Trophoblast cell (in vitro differentiated cells and primary cell): ENCODE measurements around the gene ARV1.
A peak's percentile ranks its signal among the peaks of the same experiment; 100 is the strongest.

ENCODE experiments used
- DNase-seq, 2 donors: peaks; one replicate each; pipeline ENCODE4 v3.0.0-alpha.2; 2016
- H2AFZ ChIP-seq: 2 replicates; pipeline ENCODE4 v1.6.1; 2013; ENCODE audit warnings: low read length, moderate library complexity, mild to moderate bottlenecking; ENCODE audit not compliant: insufficient read depth, poor library complexity
- H2AK5ac ChIP-seq: 2 replicates; pipeline ENCODE4 v1.6.1; 2013; ENCODE audit warnings: mild to moderate bottlenecking, low read length
- H2BK120ac ChIP-seq: 2 replicates; pipeline ENCODE4 v1.6.1; 2013; ENCODE audit warnings: low read length, mild to moderate bottlenecking, moderate library complexity; ENCODE audit not compliant: insufficient read depth, poor library complexity
- H2BK12ac ChIP-seq: 2 replicates; pipeline ENCODE4 v1.6.1; 2013; ENCODE audit warnings: mild to moderate bottlenecking, low read length, moderate library complexity
- H2BK5ac ChIP-seq: 2 replicates; pipeline ENCODE4 v1.6.1; 2013; ENCODE audit warnings: low read length, low read depth, moderate library complexity, mild to moderate bottlenecking; ENCODE audit not compliant: poor library complexity
- H3K14ac ChIP-seq: 2 replicates; pipeline ENCODE4 v1.6.1; 2013; ENCODE audit warnings: mild to moderate bottlenecking, low read length
- H3K18ac ChIP-seq: 2 replicates; pipeline ENCODE4 v1.6.1; 2013; ENCODE audit warnings: mild to moderate bottlenecking, low read length
- H3K23ac ChIP-seq: 2 replicates; pipeline ENCODE4 v1.6.1; 2013; ENCODE audit warnings: low read length
- H3K27ac ChIP-seq: 2 replicates; pipeline ENCODE4 v1.5.1; 2013; ENCODE audit warnings: low read depth, mild to moderate bottlenecking, inconsistent platforms, low read length, moderate library complexity
- H3K27me3 ChIP-seq: 2 replicates; pipeline ENCODE4 v1.6.1; 2013; ENCODE audit warnings: inconsistent platforms, mild to moderate bottlenecking, low read length, moderate library complexity; ENCODE audit not compliant: insufficient read depth
- H3K36me3 ChIP-seq, 2 experiments: 1 replicate in 1 of 2; 2 replicates in 1 of 2; pipeline ENCODE4 v1.6.1; 2013; ENCODE audit warnings: low read length in 2 of 2, mild to moderate bottlenecking in 2 of 2, moderate library complexity in 1 of 2; ENCODE audit not compliant: insufficient read depth in 2 of 2, control insufficient read depth in 1 of 2
- H3K4ac ChIP-seq: 2 replicates; pipeline ENCODE4 v1.6.1; 2013; ENCODE audit warnings: low read depth, mild to moderate bottlenecking, low read length, moderate library complexity
- H3K4me1 ChIP-seq, 2 experiments: 1 replicate in 1 of 2; 2 replicates in 1 of 2; pipeline ENCODE4 v1.6.1; 2013; ENCODE audit warnings: low read length in 2 of 2, mild to moderate bottlenecking in 2 of 2, moderate library complexity in 1 of 2; ENCODE audit not compliant: insufficient read depth in 2 of 2, control insufficient read depth in 1 of 2
- H3K4me2 ChIP-seq: 2 replicates; pipeline ENCODE4 v1.6.1; 2013; ENCODE audit warnings: inconsistent platforms, mild to moderate bottlenecking, low read length, moderate library complexity
- H3K4me3 ChIP-seq: 2 replicates; pipeline ENCODE4 v1.5.1; 2013; ENCODE audit warnings: mild to moderate bottlenecking, low read depth, low read length, inconsistent platforms
- H3K79me1 ChIP-seq: one replicate; pipeline ENCODE4 v1.6.1; 2013; ENCODE audit warnings: low read length
- H3K79me2 ChIP-seq: 2 replicates; pipeline ENCODE4 v1.6.1; 2013; ENCODE audit warnings: low read length, mild to moderate bottlenecking; ENCODE audit not compliant: control insufficient read depth, insufficient read depth, poor library complexity
- H3K9ac ChIP-seq: 2 replicates; pipeline ENCODE4 v1.6.1; 2013; ENCODE audit warnings: mild to moderate bottlenecking, low read length
- H3K9me3 ChIP-seq: 2 replicates; pipeline ENCODE4 v1.6.1; 2013; ENCODE audit warnings: low read depth, mild to moderate bottlenecking, control low read depth, inconsistent platforms, low read length; ENCODE audit not compliant: insufficient read depth
- H4K12ac ChIP-seq: 2 replicates; pipeline ENCODE4 v1.6.1; 2013; ENCODE audit warnings: low read depth, mild to moderate bottlenecking, low read length, moderate library complexity
- H4K8ac ChIP-seq: 2 replicates; pipeline ENCODE4 v1.6.1; 2013; ENCODE audit warnings: low read depth, mild to moderate bottlenecking, low read length, moderate library complexity
- H4K91ac ChIP-seq: one replicate; pipeline ENCODE4 v1.6.1; 2013; ENCODE audit warnings: low read depth, mild to moderate bottlenecking, low read length, moderate library complexity
- WGBS: extraction: QIAGEN DNeasy Blood & Tissue Kit; methylation state at CpG from one replicate; pipeline ENCODE4 v1.1.7; 2013; ENCODE audit warnings: missing lambda C conversion rate; ENCODE audit not compliant: insufficient read length, insufficient coverage; ENCODE audit errors: extremely low coverage; 5-methylcytosine and 5-hydroxymethylcytosine counted together

The ARV1 gene

DNA sequence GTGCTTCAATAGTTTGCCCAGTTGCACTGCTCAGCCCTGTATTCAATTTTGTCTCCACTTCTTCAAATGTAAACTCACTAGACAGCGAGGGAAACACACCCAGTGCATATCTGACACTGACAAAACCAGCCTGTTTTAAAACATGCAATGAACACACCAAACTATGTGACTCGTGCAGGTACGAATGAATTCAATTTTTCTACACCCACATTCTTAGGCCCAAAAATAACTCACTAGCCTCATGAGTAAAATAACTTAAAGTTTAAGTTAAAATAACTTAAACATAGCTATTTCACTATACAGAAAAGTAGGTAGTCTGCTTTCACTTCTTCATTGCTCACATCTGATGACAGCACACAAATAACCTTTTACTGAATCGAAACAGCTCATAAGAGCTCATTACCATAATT is 21.3 kb upstream of the ARV1 start:
- H3K4ac ChIP-seq, result no peak overlapping the region
- H2BK12ac ChIP-seq, result no peak overlapping the region
- no peaks in the 10 kb centered on the region for H3K9me3 ChIP-seq
- no peak overlapping the region for H3K4me2 ChIP-seq
- H4K12ac ChIP-seq, result no peak overlapping the region
- no peak for DNase-seq
- H3K4me3 ChIP-seq, result no peak overlapping the region
- no peak overlapping the region for H2BK5ac ChIP-seq
- H3K27me3 ChIP-seq, result no peaks in the 10 kb centered on the region
- WGBS, result no CpG with 5 or more reads among the region's 4 CpGs
- H3K27ac ChIP-seq, result no peak overlapping the region
- no peak overlapping the region for H2AK5ac ChIP-seq
- no peak overlapping the region for H2AFZ ChIP-seq
- no peaks in the 10 kb centered on the region for H3K79me2 ChIP-seq
- no peaks in the 10 kb centered on the region for H3K79me1 ChIP-seq
- H4K8ac ChIP-seq, result no peak overlapping the region
- H2BK120ac ChIP-seq, result no peak overlapping the region
- no peak overlapping the region for H4K91ac ChIP-seq
- no peaks in the 10 kb centered on the region for H3K4me1 ChIP-seq
- no peak overlapping the region for H3K14ac ChIP-seq
- H3K9ac ChIP-seq, result no peak overlapping the region
- H3K18ac ChIP-seq, result no peak overlapping the region
- no peak overlapping the region for H3K23ac ChIP-seq
- H3K36me3 ChIP-seq, result no peaks in the 10 kb centered on the region

DNA sequence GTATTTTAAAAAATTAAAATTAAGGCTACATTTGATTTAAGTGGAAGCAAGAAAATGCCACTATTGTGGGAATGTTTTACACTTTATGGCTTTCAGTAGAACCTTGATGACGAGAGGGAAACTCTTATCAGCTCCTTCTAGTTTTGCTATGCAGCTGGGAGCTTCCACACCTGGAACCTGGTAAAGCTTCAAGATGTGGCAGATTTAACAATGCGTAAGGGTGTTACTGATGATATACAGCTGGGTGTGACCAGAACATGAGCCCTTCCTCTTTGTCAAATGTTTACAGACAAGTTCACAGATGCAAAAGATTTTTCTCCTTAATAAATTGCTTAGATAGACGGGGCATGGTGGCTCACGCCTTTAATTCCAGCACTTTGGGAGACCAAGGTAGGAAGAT is 20.5 kb upstream of the ARV1 start:
- H3K27ac ChIP-seq, result no peak overlapping the region
- H3K18ac ChIP-seq, result no peak overlapping the region
- no peaks in the 10 kb centered on the region for H3K27me3 ChIP-seq
- no peak overlapping the region for H4K8ac ChIP-seq
- no peak overlapping the region for H3K4ac ChIP-seq
- H3K79me2 ChIP-seq, result no peaks in the 10 kb centered on the region
- no peaks in the 10 kb centered on the region for H3K4me1 ChIP-seq
- H4K12ac ChIP-seq, result no peak overlapping the region
- no peak overlapping the region for H2BK5ac ChIP-seq
- DNase-seq, result no peak
- H2AFZ ChIP-seq, result no peak overlapping the region
- no peak overlapping the region for H3K9ac ChIP-seq
- H3K36me3 ChIP-seq, result no peaks in the 10 kb centered on the region
- no peaks in the 10 kb centered on the region for H3K79me1 ChIP-seq
- H3K14ac ChIP-seq, result no peak overlapping the region
- no peak overlapping the region for H4K91ac ChIP-seq
- WGBS, result no CpG with 5 or more reads among the region's 4 CpGs
- H2BK120ac ChIP-seq, result no peak overlapping the region
- H3K4me2 ChIP-seq, result no peak overlapping the region
- H3K9me3 ChIP-seq, result no peaks in the 10 kb centered on the region
- H2BK12ac ChIP-seq, result no peak overlapping the region
- no peak overlapping the region for H3K23ac ChIP-seq
- H2AK5ac ChIP-seq, result no peak overlapping the region
- no peak overlapping the region for H3K4me3 ChIP-seq

DNA sequence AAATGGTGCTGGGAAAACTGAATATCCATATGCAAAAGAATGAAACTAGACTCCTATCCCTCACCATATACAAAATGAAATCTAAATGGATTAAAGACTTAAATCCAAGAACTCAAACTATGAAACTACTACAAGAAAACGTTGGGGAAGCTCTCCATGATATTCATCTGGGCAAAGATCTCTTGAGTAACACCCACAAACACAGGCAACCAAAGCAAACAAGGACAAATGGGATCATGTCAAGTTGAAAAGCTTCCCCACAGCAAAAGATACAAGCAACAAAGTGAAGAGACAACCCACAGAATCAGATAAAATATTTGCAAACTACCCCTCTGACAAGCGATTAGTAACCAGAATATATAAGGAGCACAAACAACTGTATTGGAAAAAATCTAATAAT is 14.0 kb upstream of the ARV1 start:
- no peaks in the 10 kb centered on the region for H3K9me3 ChIP-seq
- H4K91ac ChIP-seq, result no peak overlapping the region
- no peak overlapping the region for H3K18ac ChIP-seq
- no peaks in the 10 kb centered on the region for H3K79me2 ChIP-seq
- no peak overlapping the region for H2BK12ac ChIP-seq
- H3K4me2 ChIP-seq, result no peak overlapping the region
- H4K8ac ChIP-seq, result no peak overlapping the region
- no peak overlapping the region for H3K27ac ChIP-seq
- H2BK5ac ChIP-seq, result no peak overlapping the region
- no CpG with 5 or more reads among the region's 2 CpGs for WGBS
- H2AFZ ChIP-seq, result no peak overlapping the region
- no peaks in the 10 kb centered on the region for H3K79me1 ChIP-seq
- no peak overlapping the region for H3K4ac ChIP-seq
- H3K4me3 ChIP-seq, result no peak overlapping the region
- H3K14ac ChIP-seq, result no peak overlapping the region
- H3K36me3 ChIP-seq, result no peaks in the 10 kb centered on the region
- no peaks in the 10 kb centered on the region for H3K27me3 ChIP-seq
- no peak for DNase-seq
- no peak overlapping the region for H4K12ac ChIP-seq
- no peaks in the 10 kb centered on the region for H3K4me1 ChIP-seq
- H3K23ac ChIP-seq, result no peak overlapping the region
- no peak overlapping the region for H2AK5ac ChIP-seq
- H3K9ac ChIP-seq, result no peak overlapping the region
- H2BK120ac ChIP-seq, result no peak overlapping the region

- H3K14ac ChIP-seq, result no peak overlapping the region
- DNase-seq, result no peak
- no peaks in the 10 kb centered on the region for H3K36me3 ChIP-seq
- no peak overlapping the region for H3K4me2 ChIP-seq
- H3K79me2 ChIP-seq, result no peaks in the 10 kb centered on the region
- no peak overlapping the region for H3K27ac ChIP-seq
- H4K12ac ChIP-seq, result no peak overlapping the region
- no peak overlapping the region for H2AFZ ChIP-seq
- no peak overlapping the region for H4K8ac ChIP-seq
- H3K79me1 ChIP-seq, result no peaks in the 10 kb centered on the region
- H2BK12ac ChIP-seq, result no peak overlapping the region
- no peaks in the 10 kb centered on the region for H3K27me3 ChIP-seq
- H2BK5ac ChIP-seq, result no peak overlapping the region
- no peaks in the 10 kb centered on the region for H3K9me3 ChIP-seq
- H3K9ac ChIP-seq, result peak overlapping the region; percentile 4
- no CpG with 5 or more reads among the region's 5 CpGs for WGBS
- no peaks in the 10 kb centered on the region for H3K4me1 ChIP-seq
- no peak overlapping the region for H2AK5ac ChIP-seq
- no peak overlapping the region for H2BK120ac ChIP-seq
- no peak overlapping the region for H3K18ac ChIP-seq
- no peak overlapping the region for H3K4ac ChIP-seq
- H3K4me3 ChIP-seq, result no peak overlapping the region
- H4K91ac ChIP-seq, result no peak overlapping the region
- H3K23ac ChIP-seq, result no peak overlapping the region
Measured at GRCh38 chr1:230965535-230965934, 13.4 kb upstream of the ARV1 start.
